H1 (cell line): ENCODE measurements around the gene CYP11A1. TPM values are rescaled to one million over a fixed set of nuclear protein-coding genes. Genes with fewer than 3 reads are reported as not detected.

Source experiments
- CTCF ChIP-seq, 3 experiments: IDR thresholded peaks; 1 replicate in 2 of 3; 2 replicates in 1 of 3; pipeline versions ENCODE4 v1.5.1 to v1.6.1; 2011; ENCODE audit warnings: low read length in 3 of 3, mild to moderate bottlenecking in 3 of 3, inconsistent platforms in 2 of 3, low read depth in 1 of 3, moderate library complexity in 1 of 3; ENCODE audit not compliant: insufficient read depth in 1 of 3; ENCODE audit errors: control extremely low read depth in 1 of 3
- KDM1A ChIP-seq: fragments of 200-600, 300-600 bp; sonication (generic); IDR thresholded peaks from 2 replicates; pipeline ENCODE4 v1.7.1; 2016; ENCODE audit warnings: mild to moderate bottlenecking, low read length, borderline replicate concordance
- polyA plus RNA-seq, 7 experiments: library from polyadenylated mRNA; depleted of rRNA in 3 of 7; stranded (reverse) in 5 of 7; unstranded in 2 of 7; fragments of >200 nt in 5 of 7; fragments of 200-250 nt in 2 of 7; gene quantifications; 1 replicate in 5 of 7; 2 replicates in 1 of 7; 4 replicates in 1 of 7; pipeline versions ENCODE4 v1.2.1 to v1.2.3, GENCODE V29; 2011 to 2013; ENCODE audit warnings: missing spikeins in 2 of 7, mixed read lengths in 2 of 7
- total RNA-seq: library from RNA; stranded (reverse); fragmentation: NEBNext Ultra II Directional; extraction: Animal tissue kit (Norgen Biotek cat#: 25700); gene quantifications from 2 replicates; pipeline ENCODE4 v1.2.1, GENCODE V29; 2021

The CYP11A1 gene
- total and polyA plus RNA-seq, 2 of the 8 experiments (the other 6 are each of a cell fraction or from before 2014, with no cell fraction given): 1.9 to 7.2 TPM

GRCh38 chr15:74377831-74378766 is 10.7 kb upstream of the CYP11A1 start (continued):
- no peak for TF ChIP-seq CTCF (IDR thresholded peaks at IDR 0.05; ENCODE audit: control extremely low read depth in 1 of 3, insufficient read depth in 1 of 3, low read depth in 1 of 3, low read length in 3 of 3)
- no peak for TF ChIP-seq KDM1A
